ENCODE measurements around the gene LRP1B. TPM values are rescaled to one million over a fixed set of nuclear protein-coding genes. Genes with fewer than 3 reads are reported as not detected.

LRP1B gene
- total RNA-seq, 4 donors from 2014 or later = 0.42 to 0.71 (median 0.65) TPM

GRCh38 chr2:140210963-140211362, 1919.9 kb downstream of the LRP1B start:
- DNase-seq (ENCODE audit: extremely low spot score) = no peak
- Histone ChIP-seq H3K27ac (replicated peaks in 1 of 4) (no peak overlapping the region), H3K27me3 (no peaks in the 10 kb centered on the region), H3K4me3 (no peak overlapping the region), H3K9me3 (no peaks in the 10 kb centered on the region), H3K36me3 (no peaks in the 10 kb centered on the region), H3K4me1 (no peaks in the 10 kb centered on the region)
- intact Hi-C loops (cut with DNase I) = no loop called here
- TF ChIP-seq EP300 (IDR thresholded peaks at IDR 0.05) = no peak
- no peak for TF ChIP-seq POLR2A (IDR thresholded peaks at IDR 0.05; ENCODE audit: low read depth)
- no peak for TF ChIP-seq CTCF (IDR thresholded peaks at IDR 0.05)
- WGBS = 93% methylated on average over 2 of the region's 2 CpGs

GRCh38 chr2:140205093-140205492, 1925.7 kb downstream of the LRP1B start:
- Histone ChIP-seq H3K4me3 (no peak overlapping the region), H3K27ac (replicated peaks in 1 of 4) (no peak overlapping the region), H3K36me3 (no peaks in the 10 kb centered on the region), H3K27me3 (no peaks in the 10 kb centered on the region), H3K9me3 (no peaks in the 10 kb centered on the region), H3K4me1 (no peaks in the 10 kb centered on the region)
- 72% methylated on average over 2 of the region's 2 CpGs for WGBS
- DNase-seq (ENCODE audit: extremely low spot score) = no peak
- no peak for TF ChIP-seq POLR2A (IDR thresholded peaks at IDR 0.05; ENCODE audit: low read depth)
- TF ChIP-seq POLR2AphosphoS5 (IDR thresholded peaks at IDR 0.05) = no peak
- no peak for TF ChIP-seq EP300 (IDR thresholded peaks at IDR 0.05)
- TF ChIP-seq CTCF (IDR thresholded peaks at IDR 0.05) = no peak
- intact Hi-C loops (cut with DNase I) = no loop called here

- 85% methylated on average over 6 of the region's 6 CpGs for WGBS
- no peak overlapping the region for H3K4me3 ChIP-seq
- no peak overlapping the region for H3K27ac ChIP-seq (replicated peaks in 1 of 4)
- no peak for DNase-seq (ENCODE audit: extremely low spot score)
- TF ChIP-seq CTCF (IDR thresholded peaks at IDR 0.05) (no peak), POLR2AphosphoS5 (IDR thresholded peaks at IDR 0.05) (no peak), POLR2A (IDR thresholded peaks at IDR 0.05; ENCODE audit: low read depth) (no peak)
- H3K4me1 ChIP-seq = no peaks in the 10 kb centered on the region
- H3K27me3 ChIP-seq = no peaks in the 10 kb centered on the region
- H3K36me3 ChIP-seq = no peaks in the 10 kb centered on the region
- intact Hi-C loops (cut with DNase I) = no loop called here
- peaks cover 0 to 5% (median 0%) of the 10 kb centered on the region in 4 donors for H3K9me3 ChIP-seq
Measured at GRCh38 chr2:140203347-140203746, 1927.5 kb downstream of the LRP1B start.

- no peak for TF ChIP-seq CTCF (IDR thresholded peaks at IDR 0.05)
- TF ChIP-seq EP300 (IDR thresholded peaks at IDR 0.05) = no peak
- TF ChIP-seq POLR2AphosphoS5 (IDR thresholded peaks at IDR 0.05) = no peak
- TF ChIP-seq POLR2A (IDR thresholded peaks at IDR 0.05; ENCODE audit: low read depth) = no peak
- no peak for DNase-seq (ENCODE audit: extremely low spot score)
- Histone ChIP-seq H3K36me3 (no peaks in the 10 kb centered on the region), H3K27me3 (no peaks in the 10 kb centered on the region), H3K4me3 (no peak overlapping the region), H3K27ac (replicated peaks in 1 of 4) (no peak overlapping the region), H3K9me3 (peaks cover 0 to 5% (median 0%) of the 10 kb centered on the region in 4 donors), H3K4me1 (no peaks in the 10 kb centered on the region)
- intact Hi-C loops (cut with DNase I) = no loop called here
- 73% methylated on average over 2 of the region's 2 CpGs for WGBS
Measured at GRCh38 chr2:140201572-140201971, 1929.2 kb downstream of the LRP1B start.

GRCh38 chr2:140200764-140201163, 1930.1 kb downstream of the LRP1B start:
- intact Hi-C loops (cut with DNase I) = no loop called here
- WGBS = 75% methylated on average over 2 of the region's 2 CpGs
- peaks cover 0 to 5% (median 0%) of the 10 kb centered on the region in 4 donors for H3K9me3 ChIP-seq

More at GRCh38 chr2:140200764-140201163, 1930.1 kb downstream of the LRP1B start:
- H3K36me3 ChIP-seq = no peaks in the 10 kb centered on the region
- H3K27me3 ChIP-seq = no peaks in the 10 kb centered on the region
- H3K4me1 ChIP-seq = no peaks in the 10 kb centered on the region
- TF ChIP-seq POLR2AphosphoS5 (IDR thresholded peaks at IDR 0.05) = no peak
- no peak for TF ChIP-seq CTCF (IDR thresholded peaks at IDR 0.05)
- no peak for TF ChIP-seq EP300 (IDR thresholded peaks at IDR 0.05)
- no peak for TF ChIP-seq POLR2A (IDR thresholded peaks at IDR 0.05; ENCODE audit: low read depth)
- no peak overlapping the region for H3K4me3 ChIP-seq
- no peak for DNase-seq (ENCODE audit: extremely low spot score)
- no peak overlapping the region for H3K27ac ChIP-seq (replicated peaks in 1 of 4)

Data from esophagus muscularis mucosa (tissue), 4 donors.